WTC11 (cell line): ENCODE measurements around the gene ATP9A. TPM values are rescaled to one million over a fixed set of nuclear protein-coding genes. Genes with fewer than 3 reads are reported as not detected.

Source experiments
- ATAC-seq: fragments of 200-7000 bp; cut with Tn5 transposase; 2 replicates; pipeline ENCODE4 v1.10.0; 2021; ENCODE audit warnings: mild to moderate bottlenecking, moderate library complexity
- CTCF ChIA-PET: fragments of 300-600 bp; sonication (Branson Sonifier 250); formaldehyde crosslinking; loops from one replicate; lab custom pipeline; 2021; ENCODE audit warnings: antibody characterized with exemption; lab: Charles Lee
- POLR2A ChIA-PET: fragments of 350-600 bp; sonication (Branson Sonifier 250); formaldehyde crosslinking; loops from one replicate; lab custom pipeline; 2021; ENCODE audit warnings: antibody characterized with exemption; lab: Charles Lee
- DNase-seq: peaks from one replicate; pipeline ENCODE4 v3.0.0; 2021; ENCODE audit warnings: low spot score
- H3K27ac Mint-ChIP-seq: 2 replicates; pipeline ENCODE4 v1.8.0; 2021; ENCODE audit warnings: mixed read lengths
- H3K27me3 Mint-ChIP-seq: 2 replicates; pipeline ENCODE4 v1.8.0; 2021; ENCODE audit warnings: low read depth, mild to moderate bottlenecking, moderate library complexity, mixed read lengths
- H3K36me3 Mint-ChIP-seq: 2 replicates; pipeline ENCODE4 v1.8.0; 2021; ENCODE audit warnings: mixed read lengths
- H3K4me1 Mint-ChIP-seq: 2 replicates; pipeline ENCODE4 v1.8.0; 2022; ENCODE audit warnings: mixed read lengths
- H3K4me3 Mint-ChIP-seq: 2 replicates; pipeline ENCODE4 v1.8.0; 2021; ENCODE audit warnings: mild to moderate bottlenecking, moderate library complexity, mixed read lengths
- H3K9me3 Mint-ChIP-seq: 2 replicates; pipeline ENCODE4 v1.8.0; 2021; ENCODE audit warnings: mixed read lengths
- ATF1 ChIP-seq: sonication (generic); formaldehyde crosslinking; IDR thresholded peaks from 2 replicates; pipeline ENCODE4 v1.8.1; 2023; ENCODE audit warnings: mild to moderate bottlenecking, moderate library complexity, missing genetic modification reagents
- ELF4 ChIP-seq: sonication (generic); formaldehyde crosslinking; IDR thresholded peaks from 2 replicates; pipeline ENCODE4 v1.8.1; 2022; ENCODE audit warnings: low read depth, mild to moderate bottlenecking, moderate library complexity, missing genetic modification reagents
- GTF2I ChIP-seq: fragments of 250-450 bp; sonication (Bioruptor Pico); conservative IDR thresholded peaks from 2 replicates; pipeline ENCODE4 v1.4.0; 2021; ENCODE audit warnings: mild to moderate bottlenecking
- JAZF1 ChIP-seq: fragments of 250-450 bp; sonication (Bioruptor Pico); IDR thresholded peaks from 2 replicates; pipeline ENCODE4 v1.9.0; 2021; ENCODE audit warnings: moderate library complexity, mild to moderate bottlenecking, inconsistent platforms
- NR1H2 ChIP-seq: sonication (generic); formaldehyde crosslinking; IDR thresholded peaks from 2 replicates; pipeline ENCODE4 v1.9.0; 2021; ENCODE audit warnings: mild to moderate bottlenecking, moderate library complexity, missing genetic modification reagents
- OVOL2 ChIP-seq: fragments of 250-450 bp; sonication (Bioruptor Pico); IDR thresholded peaks from 2 replicates; pipeline ENCODE4 v1.9.0; 2021; ENCODE audit warnings: mild to moderate bottlenecking, borderline replicate concordance
- RELA ChIP-seq: sonication (generic); formaldehyde crosslinking; IDR thresholded peaks from 2 replicates; pipeline ENCODE4 v1.8.1; 2022; ENCODE audit warnings: missing genetic modification reagents, mild to moderate bottlenecking, borderline replicate concordance
- SMAD4 ChIP-seq: sonication (generic); formaldehyde crosslinking; IDR thresholded peaks from 2 replicates; pipeline ENCODE4 v1.8.0; 2022; ENCODE audit warnings: mild to moderate bottlenecking, missing genetic modification reagents
- TCF7 ChIP-seq: sonication (generic); formaldehyde crosslinking; IDR thresholded peaks from 2 replicates; pipeline ENCODE4 v1.8.0; 2022; ENCODE audit warnings: mild to moderate bottlenecking, low read depth, missing genetic modification reagents, moderate library complexity
- ZNF423 ChIP-seq: fragments of 250-450 bp; sonication (Bioruptor Pico); IDR thresholded peaks from 2 replicates; pipeline ENCODE4 v2.1.2; 2022; ENCODE audit warnings: mild to moderate bottlenecking, moderate library complexity
- total RNA-seq: library from RNA; stranded (reverse); gene quantifications from 3 replicates; pipeline ENCODE4 v1.2.3, GENCODE V29; 2021
- TF ChIP-seq, protein P1 (sequence below): sonication (generic); formaldehyde crosslinking; IDR thresholded peaks from 2 replicates; pipeline ENCODE4 v1.8.1; 2023; ENCODE audit warnings: mild to moderate bottlenecking, missing genetic modification reagents, moderate library complexity
- TF ChIP-seq, protein P2 (sequence below): sonication (generic); formaldehyde crosslinking; IDR thresholded peaks from 2 replicates; pipeline ENCODE4 v1.8.0; 2023; ENCODE audit warnings: missing genetic modification reagents
- TF ChIP-seq, protein P3 (sequence below): sonication (generic); formaldehyde crosslinking; IDR thresholded peaks from 2 replicates; pipeline ENCODE4 v1.8.1; 2022; ENCODE audit warnings: low read depth, missing genetic modification reagents, borderline replicate concordance
- TF ChIP-seq, protein P4 (sequence below): sonication (generic); formaldehyde crosslinking; IDR thresholded peaks from 2 replicates; pipeline ENCODE4 v1.8.0; 2022; ENCODE audit warnings: mild to moderate bottlenecking, missing genetic modification reagents
- TF ChIP-seq, protein P5 (sequence below): sonication (generic); formaldehyde crosslinking; IDR thresholded peaks from 2 replicates; pipeline ENCODE4 v1.8.0; 2022; ENCODE audit warnings: mild to moderate bottlenecking, missing genetic modification reagents
- TF ChIP-seq, protein P6 (sequence below): fragments of 250-450 bp; sonication (Bioruptor Pico); IDR thresholded peaks from 2 replicates; pipeline ENCODE4 v1.9.0; 2021; ENCODE audit warnings: mild to moderate bottlenecking, borderline replicate concordance
- TF ChIP-seq, protein P7 (sequence below): sonication (generic); formaldehyde crosslinking; IDR thresholded peaks from 2 replicates; pipeline ENCODE4 v1.8.0; 2023; ENCODE audit warnings: mild to moderate bottlenecking, missing genetic modification reagents
- TF ChIP-seq, protein P8 (sequence below): fragments of 250-450 bp; sonication (Bioruptor Pico); IDR thresholded peaks from 2 replicates; pipeline ENCODE4 v1.9.0; 2021; ENCODE audit warnings: mild to moderate bottlenecking
- TF ChIP-seq, protein P9 (sequence below): sonication (generic); formaldehyde crosslinking; IDR thresholded peaks from 2 replicates; pipeline ENCODE4 v1.8.1; 2023; ENCODE audit warnings: mild to moderate bottlenecking, missing genetic modification reagents

The ATP9A gene
- total RNA-seq, 1 experiment from 2014 or later = 5.0 TPM

DNA sequence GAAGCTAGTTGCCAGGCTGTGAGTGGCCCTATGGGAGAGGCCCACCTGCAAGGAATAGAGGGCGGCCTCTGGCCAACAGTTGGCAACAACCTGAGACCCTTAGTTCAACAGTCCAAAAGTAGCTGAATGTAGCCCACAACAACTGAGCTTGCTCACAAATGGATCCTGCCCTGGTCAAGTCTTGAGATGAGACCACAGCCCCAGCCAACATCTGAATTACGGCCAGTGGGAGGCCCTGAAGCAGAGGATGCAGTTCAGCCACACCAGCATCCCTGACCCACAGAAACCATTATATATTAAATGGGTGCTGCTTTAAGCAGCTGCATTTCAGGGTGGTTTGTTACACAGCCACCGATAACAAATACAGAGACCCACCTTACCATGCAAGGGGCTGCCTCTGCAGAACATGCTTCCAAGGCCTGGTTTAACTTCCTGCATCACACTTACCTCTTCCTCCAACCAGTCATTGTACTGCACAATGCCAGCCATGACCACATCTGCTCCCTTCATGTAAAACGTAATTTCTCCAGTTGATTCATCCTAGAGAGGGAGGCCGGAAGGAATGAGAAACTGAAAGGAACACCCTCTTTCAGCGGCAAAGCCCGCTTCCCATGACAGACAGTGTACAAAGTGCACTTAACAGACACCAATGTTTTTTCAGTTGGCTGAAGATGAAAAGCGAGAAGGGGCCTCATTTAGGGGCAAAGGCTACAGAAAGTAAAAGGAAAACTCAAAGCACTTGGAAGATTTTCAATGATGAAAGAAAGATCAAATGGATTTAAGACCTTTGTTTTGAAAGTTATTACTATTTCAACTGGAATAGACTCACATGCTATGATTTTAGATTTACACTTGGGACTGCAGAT is 139.4 kb downstream of the ATP9A start:
- H3K9me3 Mint-ChIP-seq = no peaks in the 10 kb centered on the region
- peaks cover 3% of the 10 kb centered on the region for H3K4me1 Mint-ChIP-seq
- DNase-seq = no peak
- H3K4me3 Mint-ChIP-seq = no peak overlapping the region
- no peaks in the 10 kb centered on the region for H3K27me3 Mint-ChIP-seq
- CTCF ChIA-PET = no interaction called here
- POLR2A ChIA-PET = no interaction called here
- no peak overlapping the region for H3K27ac Mint-ChIP-seq
- H3K36me3 Mint-ChIP-seq = no peaks in the 10 kb centered on the region
- TF ChIP-seq ATF1 (no peak), ELF4 (CRISPR knock-in tag) (no peak), ZNF423 (CRISPR knock-in tag) (no peak), GTF2I (CRISPR knock-in tag) (no peak), TCF7 (CRISPR knock-in tag) (no peak), JAZF1 (CRISPR knock-in tag) (no peak), NR1H2 (CRISPR knock-in tag) (no peak), SMAD4 (CRISPR knock-in tag) (no peak), OVOL2 (CRISPR knock-in tag) (no peak), RELA (no peak)
- TF ChIP-seq, protein P1, sequence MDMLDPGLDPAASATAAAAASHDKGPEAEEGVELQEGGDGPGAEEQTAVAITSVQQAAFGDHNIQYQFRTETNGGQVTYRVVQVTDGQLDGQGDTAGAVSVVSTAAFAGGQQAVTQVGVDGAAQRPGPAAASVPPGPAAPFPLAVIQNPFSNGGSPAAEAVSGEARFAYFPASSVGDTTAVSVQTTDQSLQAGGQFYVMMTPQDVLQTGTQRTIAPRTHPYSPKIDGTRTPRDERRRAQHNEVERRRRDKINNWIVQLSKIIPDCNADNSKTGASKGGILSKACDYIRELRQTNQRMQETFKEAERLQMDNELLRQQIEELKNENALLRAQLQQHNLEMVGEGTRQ = no peak
- TF ChIP-seq, protein P2, sequence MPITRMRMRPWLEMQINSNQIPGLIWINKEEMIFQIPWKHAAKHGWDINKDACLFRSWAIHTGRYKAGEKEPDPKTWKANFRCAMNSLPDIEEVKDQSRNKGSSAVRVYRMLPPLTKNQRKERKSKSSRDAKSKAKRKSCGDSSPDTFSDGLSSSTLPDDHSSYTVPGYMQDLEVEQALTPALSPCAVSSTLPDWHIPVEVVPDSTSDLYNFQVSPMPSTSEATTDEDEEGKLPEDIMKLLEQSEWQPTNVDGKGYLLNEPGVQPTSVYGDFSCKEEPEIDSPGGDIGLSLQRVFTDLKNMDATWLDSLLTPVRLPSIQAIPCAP (CRISPR knock-in tag) = no peak
- TF ChIP-seq, protein P3, sequence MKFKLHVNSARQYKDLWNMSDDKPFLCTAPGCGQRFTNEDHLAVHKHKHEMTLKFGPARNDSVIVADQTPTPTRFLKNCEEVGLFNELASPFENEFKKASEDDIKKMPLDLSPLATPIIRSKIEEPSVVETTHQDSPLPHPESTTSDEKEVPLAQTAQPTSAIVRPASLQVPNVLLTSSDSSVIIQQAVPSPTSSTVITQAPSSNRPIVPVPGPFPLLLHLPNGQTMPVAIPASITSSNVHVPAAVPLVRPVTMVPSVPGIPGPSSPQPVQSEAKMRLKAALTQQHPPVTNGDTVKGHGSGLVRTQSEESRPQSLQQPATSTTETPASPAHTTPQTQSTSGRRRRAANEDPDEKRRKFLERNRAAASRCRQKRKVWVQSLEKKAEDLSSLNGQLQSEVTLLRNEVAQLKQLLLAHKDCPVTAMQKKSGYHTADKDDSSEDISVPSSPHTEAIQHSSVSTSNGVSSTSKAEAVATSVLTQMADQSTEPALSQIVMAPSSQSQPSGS (CRISPR knock-in tag) = no peak
- TF ChIP-seq, protein P4, sequence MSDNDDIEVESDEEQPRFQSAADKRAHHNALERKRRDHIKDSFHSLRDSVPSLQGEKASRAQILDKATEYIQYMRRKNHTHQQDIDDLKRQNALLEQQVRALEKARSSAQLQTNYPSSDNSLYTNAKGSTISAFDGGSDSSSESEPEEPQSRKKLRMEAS = no peak
- TF ChIP-seq, protein P5, sequence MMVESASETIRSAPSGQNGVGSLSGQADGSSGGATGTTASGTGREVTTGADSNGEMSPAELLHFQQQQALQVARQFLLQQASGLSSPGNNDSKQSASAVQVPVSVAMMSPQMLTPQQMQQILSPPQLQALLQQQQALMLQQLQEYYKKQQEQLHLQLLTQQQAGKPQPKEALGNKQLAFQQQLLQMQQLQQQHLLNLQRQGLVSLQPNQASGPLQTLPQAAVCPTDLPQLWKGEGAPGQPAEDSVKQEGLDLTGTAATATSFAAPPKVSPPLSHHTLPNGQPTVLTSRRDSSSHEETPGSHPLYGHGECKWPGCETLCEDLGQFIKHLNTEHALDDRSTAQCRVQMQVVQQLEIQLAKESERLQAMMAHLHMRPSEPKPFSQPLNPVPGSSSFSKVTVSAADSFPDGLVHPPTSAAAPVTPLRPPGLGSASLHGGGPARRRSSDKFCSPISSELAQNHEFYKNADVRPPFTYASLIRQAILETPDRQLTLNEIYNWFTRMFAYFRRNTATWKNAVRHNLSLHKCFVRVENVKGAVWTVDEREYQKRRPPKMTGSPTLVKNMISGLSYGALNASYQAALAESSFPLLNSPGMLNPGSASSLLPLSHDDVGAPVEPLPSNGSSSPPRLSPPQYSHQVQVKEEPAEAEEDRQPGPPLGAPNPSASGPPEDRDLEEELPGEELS (CRISPR knock-in tag) = no peak
- TF ChIP-seq, protein P6, sequence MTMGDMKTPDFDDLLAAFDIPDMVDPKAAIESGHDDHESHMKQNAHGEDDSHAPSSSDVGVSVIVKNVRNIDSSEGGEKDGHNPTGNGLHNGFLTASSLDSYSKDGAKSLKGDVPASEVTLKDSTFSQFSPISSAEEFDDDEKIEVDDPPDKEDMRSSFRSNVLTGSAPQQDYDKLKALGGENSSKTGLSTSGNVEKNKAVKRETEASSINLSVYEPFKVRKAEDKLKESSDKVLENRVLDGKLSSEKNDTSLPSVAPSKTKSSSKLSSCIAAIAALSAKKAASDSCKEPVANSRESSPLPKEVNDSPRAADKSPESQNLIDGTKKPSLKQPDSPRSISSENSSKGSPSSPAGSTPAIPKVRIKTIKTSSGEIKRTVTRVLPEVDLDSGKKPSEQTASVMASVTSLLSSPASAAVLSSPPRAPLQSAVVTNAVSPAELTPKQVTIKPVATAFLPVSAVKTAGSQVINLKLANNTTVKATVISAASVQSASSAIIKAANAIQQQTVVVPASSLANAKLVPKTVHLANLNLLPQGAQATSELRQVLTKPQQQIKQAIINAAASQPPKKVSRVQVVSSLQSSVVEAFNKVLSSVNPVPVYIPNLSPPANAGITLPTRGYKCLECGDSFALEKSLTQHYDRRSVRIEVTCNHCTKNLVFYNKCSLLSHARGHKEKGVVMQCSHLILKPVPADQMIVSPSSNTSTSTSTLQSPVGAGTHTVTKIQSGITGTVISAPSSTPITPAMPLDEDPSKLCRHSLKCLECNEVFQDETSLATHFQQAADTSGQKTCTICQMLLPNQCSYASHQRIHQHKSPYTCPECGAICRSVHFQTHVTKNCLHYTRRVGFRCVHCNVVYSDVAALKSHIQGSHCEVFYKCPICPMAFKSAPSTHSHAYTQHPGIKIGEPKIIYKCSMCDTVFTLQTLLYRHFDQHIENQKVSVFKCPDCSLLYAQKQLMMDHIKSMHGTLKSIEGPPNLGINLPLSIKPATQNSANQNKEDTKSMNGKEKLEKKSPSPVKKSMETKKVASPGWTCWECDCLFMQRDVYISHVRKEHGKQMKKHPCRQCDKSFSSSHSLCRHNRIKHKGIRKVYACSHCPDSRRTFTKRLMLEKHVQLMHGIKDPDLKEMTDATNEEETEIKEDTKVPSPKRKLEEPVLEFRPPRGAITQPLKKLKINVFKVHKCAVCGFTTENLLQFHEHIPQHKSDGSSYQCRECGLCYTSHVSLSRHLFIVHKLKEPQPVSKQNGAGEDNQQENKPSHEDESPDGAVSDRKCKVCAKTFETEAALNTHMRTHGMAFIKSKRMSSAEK (CRISPR knock-in tag) = no peak
- TF ChIP-seq, protein P7, sequence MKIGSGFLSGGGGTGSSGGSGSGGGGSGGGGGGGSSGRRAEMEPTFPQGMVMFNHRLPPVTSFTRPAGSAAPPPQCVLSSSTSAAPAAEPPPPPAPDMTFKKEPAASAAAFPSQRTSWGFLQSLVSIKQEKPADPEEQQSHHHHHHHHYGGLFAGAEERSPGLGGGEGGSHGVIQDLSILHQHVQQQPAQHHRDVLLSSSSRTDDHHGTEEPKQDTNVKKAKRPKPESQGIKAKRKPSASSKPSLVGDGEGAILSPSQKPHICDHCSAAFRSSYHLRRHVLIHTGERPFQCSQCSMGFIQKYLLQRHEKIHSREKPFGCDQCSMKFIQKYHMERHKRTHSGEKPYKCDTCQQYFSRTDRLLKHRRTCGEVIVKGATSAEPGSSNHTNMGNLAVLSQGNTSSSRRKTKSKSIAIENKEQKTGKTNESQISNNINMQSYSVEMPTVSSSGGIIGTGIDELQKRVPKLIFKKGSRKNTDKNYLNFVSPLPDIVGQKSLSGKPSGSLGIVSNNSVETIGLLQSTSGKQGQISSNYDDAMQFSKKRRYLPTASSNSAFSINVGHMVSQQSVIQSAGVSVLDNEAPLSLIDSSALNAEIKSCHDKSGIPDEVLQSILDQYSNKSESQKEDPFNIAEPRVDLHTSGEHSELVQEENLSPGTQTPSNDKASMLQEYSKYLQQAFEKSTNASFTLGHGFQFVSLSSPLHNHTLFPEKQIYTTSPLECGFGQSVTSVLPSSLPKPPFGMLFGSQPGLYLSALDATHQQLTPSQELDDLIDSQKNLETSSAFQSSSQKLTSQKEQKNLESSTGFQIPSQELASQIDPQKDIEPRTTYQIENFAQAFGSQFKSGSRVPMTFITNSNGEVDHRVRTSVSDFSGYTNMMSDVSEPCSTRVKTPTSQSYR = no peak
- TF ChIP-seq, protein P8, sequence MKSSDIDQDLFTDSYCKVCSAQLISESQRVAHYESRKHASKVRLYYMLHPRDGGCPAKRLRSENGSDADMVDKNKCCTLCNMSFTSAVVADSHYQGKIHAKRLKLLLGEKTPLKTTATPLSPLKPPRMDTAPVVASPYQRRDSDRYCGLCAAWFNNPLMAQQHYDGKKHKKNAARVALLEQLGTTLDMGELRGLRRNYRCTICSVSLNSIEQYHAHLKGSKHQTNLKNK (CRISPR knock-in tag) = no peak
- TF ChIP-seq, protein P9, sequence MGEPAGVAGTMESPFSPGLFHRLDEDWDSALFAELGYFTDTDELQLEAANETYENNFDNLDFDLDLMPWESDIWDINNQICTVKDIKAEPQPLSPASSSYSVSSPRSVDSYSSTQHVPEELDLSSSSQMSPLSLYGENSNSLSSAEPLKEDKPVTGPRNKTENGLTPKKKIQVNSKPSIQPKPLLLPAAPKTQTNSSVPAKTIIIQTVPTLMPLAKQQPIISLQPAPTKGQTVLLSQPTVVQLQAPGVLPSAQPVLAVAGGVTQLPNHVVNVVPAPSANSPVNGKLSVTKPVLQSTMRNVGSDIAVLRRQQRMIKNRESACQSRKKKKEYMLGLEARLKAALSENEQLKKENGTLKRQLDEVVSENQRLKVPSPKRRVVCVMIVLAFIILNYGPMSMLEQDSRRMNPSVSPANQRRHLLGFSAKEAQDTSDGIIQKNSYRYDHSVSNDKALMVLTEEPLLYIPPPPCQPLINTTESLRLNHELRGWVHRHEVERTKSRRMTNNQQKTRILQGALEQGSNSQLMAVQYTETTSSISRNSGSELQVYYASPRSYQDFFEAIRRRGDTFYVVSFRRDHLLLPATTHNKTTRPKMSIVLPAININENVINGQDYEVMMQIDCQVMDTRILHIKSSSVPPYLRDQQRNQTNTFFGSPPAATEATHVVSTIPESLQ (CRISPR knock-in tag) = no peak
- TF ChIP-seq, all 79 proteins: peak for 0
- no peak for ATAC-seq
